ENCODE results near the gene CNDP2.

- TF ChIP-seq, protein P1, sequence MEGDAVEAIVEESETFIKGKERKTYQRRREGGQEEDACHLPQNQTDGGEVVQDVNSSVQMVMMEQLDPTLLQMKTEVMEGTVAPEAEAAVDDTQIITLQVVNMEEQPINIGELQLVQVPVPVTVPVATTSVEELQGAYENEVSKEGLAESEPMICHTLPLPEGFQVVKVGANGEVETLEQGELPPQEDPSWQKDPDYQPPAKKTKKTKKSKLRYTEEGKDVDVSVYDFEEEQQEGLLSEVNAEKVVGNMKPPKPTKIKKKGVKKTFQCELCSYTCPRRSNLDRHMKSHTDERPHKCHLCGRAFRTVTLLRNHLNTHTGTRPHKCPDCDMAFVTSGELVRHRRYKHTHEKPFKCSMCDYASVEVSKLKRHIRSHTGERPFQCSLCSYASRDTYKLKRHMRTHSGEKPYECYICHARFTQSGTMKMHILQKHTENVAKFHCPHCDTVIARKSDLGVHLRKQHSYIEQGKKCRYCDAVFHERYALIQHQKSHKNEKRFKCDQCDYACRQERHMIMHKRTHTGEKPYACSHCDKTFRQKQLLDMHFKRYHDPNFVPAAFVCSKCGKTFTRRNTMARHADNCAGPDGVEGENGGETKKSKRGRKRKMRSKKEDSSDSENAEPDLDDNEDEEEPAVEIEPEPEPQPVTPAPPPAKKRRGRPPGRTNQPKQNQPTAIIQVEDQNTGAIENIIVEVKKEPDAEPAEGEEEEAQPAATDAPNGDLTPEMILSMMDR (IDR thresholded peaks at IDR 0.05; ENCODE audit: insufficient read depth, low read length, poor library complexity, severe bottlenecking): no peak
- no peak for TF ChIP-seq EZH2phosphoT487 (conservative IDR thresholded peaks at IDR 0.05; ENCODE audit: low read length)
Observed at GRCh38 chr18:74457043-74457724, 39.0 kb upstream of the CNDP2 start, which contains the start of gene DIPK1C.

Data from SU-DHL-6 (cell line).